HepG2 (cell line): Measurements from ENCODE around the gene TACC3. TPM values are rescaled to one million over a fixed set of nuclear protein-coding genes. Genes with fewer than 3 reads are reported as not detected.
A peak's percentile ranks its signal among the peaks of the same experiment; 100 is the strongest.

ENCODE experiments used
- AGO2 ChIP-seq: fragments of 200-400 bp; formaldehyde crosslinking; optimal IDR thresholded peaks from 2 replicates; pipeline ENCODE3; 2017; ENCODE audit warnings: mild to moderate bottlenecking, low read depth, low read length, moderate library complexity
- BHLHE40 ChIP-seq: IDR thresholded peaks from 2 replicates; pipeline ENCODE4 v1.6.1; 2011; ENCODE audit warnings: low read length, improper control_type of control experiment
- CENPX ChIP-seq: sonication (generic); formaldehyde crosslinking; IDR thresholded peaks from 2 replicates; pipeline ENCODE4 v1.9.0; 2021; ENCODE audit warnings: mild to moderate bottlenecking, missing genetic modification reagents, moderate library complexity
- FIP1L1 ChIP-seq: fragments of 200-400 bp; formaldehyde crosslinking; IDR thresholded peaks from 2 replicates; pipeline ENCODE4 v1.6.1; 2018; ENCODE audit warnings: low read depth, mild to moderate bottlenecking, low read length, moderate library complexity, borderline replicate concordance; ENCODE audit not compliant: insufficient read depth
- FOXC1 ChIP-seq: sonication (generic); formaldehyde crosslinking; IDR thresholded peaks from 2 replicates; pipeline ENCODE4 v1.8.0; 2022; ENCODE audit warnings: mild to moderate bottlenecking, missing genetic modification reagents, borderline replicate concordance
- HDAC1 ChIP-seq: sonication (generic); formaldehyde crosslinking; IDR thresholded peaks from 2 replicates; pipeline ENCODE4 v1.5.1; 2020; ENCODE audit warnings: mild to moderate bottlenecking, missing genetic modification reagents
- KLF11 ChIP-seq: IDR thresholded peaks from 2 replicates; pipeline ENCODE4 v1.6.1; 2016; ENCODE audit warnings: missing compliant biosample characterization
- NFATC3 ChIP-seq: sonication (generic); formaldehyde crosslinking; IDR thresholded peaks from 2 replicates; pipeline ENCODE4 v1.5.1; 2020; ENCODE audit warnings: mild to moderate bottlenecking, missing genetic modification reagents
- NFRKB ChIP-seq: fragments of 450-650 bp; IDR thresholded peaks from 2 replicates; pipeline ENCODE4 v1.6.1; 2017
- NR2F1 ChIP-seq, 2 experiments: fragments of 450-650 bp in 1 of 2; formaldehyde crosslinking in 1 of 2; IDR thresholded peaks; 2 replicates each; pipeline versions ENCODE4 v1.5.0 to v1.6.1; 2016 to 2020; ENCODE audit warnings: mild to moderate bottlenecking in 1 of 2, missing compliant biosample characterization in 1 of 2, missing genetic modification reagents in 1 of 2, moderate library complexity in 1 of 2
- PAXIP1 ChIP-seq: sonication (generic); formaldehyde crosslinking; conservative IDR thresholded peaks from 2 replicates; pipeline ENCODE4 v1.4.0; 2020; ENCODE audit warnings: mild to moderate bottlenecking, missing genetic modification reagents, moderate library complexity
- RORA ChIP-seq: sonication (generic); formaldehyde crosslinking; IDR thresholded peaks from 2 replicates; pipeline ENCODE4 v1.5.0; 2020; ENCODE audit warnings: mild to moderate bottlenecking, missing genetic modification reagents, moderate library complexity
- SCMH1 ChIP-seq: sonication (generic); formaldehyde crosslinking; IDR thresholded peaks from 2 replicates; pipeline ENCODE4 v1.9.0; 2021; ENCODE audit warnings: missing genetic modification reagents, mild to moderate bottlenecking, borderline replicate concordance
- TCF7 ChIP-seq: sonication (generic); IDR thresholded peaks from 2 replicates; pipeline ENCODE4 v1.6.1; 2016; ENCODE audit warnings: antibody characterized with exemption, low read depth
- TRIM22 ChIP-seq: fragments of 450-650 bp; IDR thresholded peaks from 2 replicates; pipeline ENCODE4 v1.6.1; 2017
- USF2 ChIP-seq, 2 experiments: sonication (generic) in 1 of 2; formaldehyde crosslinking in 1 of 2; IDR thresholded peaks; 2 replicates each; pipeline versions ENCODE4 v1.5.1 to v1.6.1; 2011 to 2020; ENCODE audit warnings: borderline replicate concordance in 1 of 2, low read depth in 1 of 2, low read length in 1 of 2, mild to moderate bottlenecking in 1 of 2, missing genetic modification reagents in 1 of 2, moderate library complexity in 1 of 2
- ZBTB25 ChIP-seq: IDR thresholded peaks from 2 replicates; pipeline ENCODE4 v1.6.1; 2018; ENCODE audit warnings: missing genetic modification reagents
- ZNF326 ChIP-seq: sonication (generic); formaldehyde crosslinking; IDR thresholded peaks from 2 replicates; pipeline ENCODE4 v1.4.0; 2020; ENCODE audit warnings: missing genetic modification reagents, borderline replicate concordance
- ZNF674 ChIP-seq: sonication (generic); formaldehyde crosslinking; IDR thresholded peaks from 2 replicates; pipeline ENCODE4 v1.5.0; 2020; ENCODE audit warnings: low read depth, mild to moderate bottlenecking, missing genetic modification reagents
- ZNF746 ChIP-seq: sonication (generic); formaldehyde crosslinking; IDR thresholded peaks from 2 replicates; pipeline ENCODE4 v1.8.0; 2022; ENCODE audit warnings: mild to moderate bottlenecking, missing genetic modification reagents
- ZNF775 ChIP-seq: sonication (generic); formaldehyde crosslinking; IDR thresholded peaks from 2 replicates; pipeline ENCODE4 v1.4.0; 2020; ENCODE audit warnings: missing genetic modification reagents, mild to moderate bottlenecking, moderate library complexity, borderline replicate concordance
- ZNF792 ChIP-seq: IDR thresholded peaks from 2 replicates; pipeline ENCODE4 v1.6.1; 2016
- polyA plus RNA-seq, 8 experiments: library from polyadenylated mRNA; depleted of rRNA in 3 of 8; stranded (reverse) in 7 of 8; unstranded in 1 of 8; fragments of >200 nt; fragmentation: Illumina TruSeq in 4 of 8; extraction: Trizol in 4 of 8; gene quantifications; 2 replicates each; pipeline versions ENCODE4 v1.2.1 to v1.2.3, GENCODE V29; 2011 to 2016; ENCODE audit warnings: low read depth in 4 of 8, missing spikeins in 1 of 8, mixed read lengths in 1 of 8; ENCODE audit not compliant: insufficient read depth in 1 of 8
- total RNA-seq, 5 experiments: library from RNA; depleted of rRNA; stranded (reverse); fragments of >200 nt; fragmentation: Illumina TruSeq; extraction: Trizol; gene quantifications; 2 replicates each; pipeline ENCODE4 v1.2.3, GENCODE V29; 2016; ENCODE audit warnings: low read depth in 1 of 5

Gene TACC3
- total and polyA plus RNA-seq, 2 of the 13 experiments (the other 11 are each of a cell fraction or from before 2014, with no cell fraction given): 20.3 to 21.2 TPM

GRCh38 chr4:1751919-1752283 is 30.6 kb downstream of the TACC3 start (continued):
- TF ChIP-seq PAXIP1 (peak; percentile 33), ZNF775 (0 out of 2 replicates have a peak, but pooled peaks have one; percentile 29), HDAC1 (peak; percentile 29; the same call in 1 of the 2 replicates), NFATC3 (CRISPR knock-in tag) (no peak), KLF11 (CRISPR knock-in tag) (no peak), ZNF746 (CRISPR knock-in tag) (peak; percentile 46; the same call in 1 of the 2 replicates), ZNF674 (CRISPR knock-in tag) (no peak), ZNF326 (peak; percentile 54; the same call in 1 of the 2 replicates), CENPX (CRISPR knock-in tag) (no peak), FIP1L1 (0 out of 2 replicates have a peak, but pooled peaks have one; percentile 42), NR2F1 (CRISPR knock-in tag; IDR thresholded peaks at IDR 0.05) (no peak), BHLHE40 (no peak), RORA (CRISPR knock-in tag) (no peak), TRIM22 (no peak), USF2 (IDR thresholded peaks at IDR 0.05; ENCODE audit: low read depth, low read length) (no peak), USF2 (CRISPR knock-in tag; IDR thresholded peaks at IDR 0.05; ENCODE audit: borderline replicate concordance) (no peak), AGO2 (peak; percentile 56), ZNF792 (CRISPR knock-in tag) (no peak), FOXC1 (CRISPR knock-in tag) (no peak; the same call in 1 of the 2 replicates), ZBTB25 (CRISPR knock-in tag) (0 out of 2 replicates have a peak, but pooled peaks have one; percentile 2), NFRKB (no peak), SCMH1 (CRISPR knock-in tag) (no peak), TCF7 (no peak)
